HepG2 (cell line): ENCODE data around the gene SYNDIG1. TPM values are rescaled to one million over a fixed set of nuclear protein-coding genes. Genes with fewer than 3 reads are reported as not detected.
A peak's percentile ranks its signal among the peaks of the same experiment; 100 is the strongest.

ENCODE experiments used
- ATAC-seq: fragments of 200-7000 bp; cut with Tn5 transposase; 3 replicates; pipeline ENCODE4 v1.9.1; 2020; ENCODE audit warnings: mild to moderate bottlenecking, moderate library complexity
- BruUV-seq: library from RNA; stranded (reverse); fragments of 400-500 nt; replicated peaks from 2 replicates; lab custom pipeline; 2021; lab: Mats Ljungman, UMichigan
- CTCF ChIA-PET: fragments of 300-600 bp; formaldehyde crosslinking; extraction: SDS; loops from one replicate; lab custom pipeline; 2021; ENCODE audit warnings: low total read pairs, inconsistent platforms, low intra/inter-chr PET ratio; lab: Yijun Ruan, JAX
- POLR2A ChIA-PET: fragments of 350-600 bp; sonication (Branson Sonifier 250); formaldehyde crosslinking; loops from one replicate; lab custom pipeline; 2020; ENCODE audit warnings: antibody characterized with exemption, inconsistent platforms; lab: Yijun Ruan, JAX
- DNase-seq: peaks from one replicate; pipeline ENCODE4 v3.0.0-alpha.2; 2015; ENCODE audit warnings: low spot score
- FAIRE-seq: peaks from 3 replicates; lab custom pipeline; 2011; peaks lifted over from hg19 to GRCh38; lab: Jason Lieb, UNC
- H2AFZ ChIP-seq: one replicate; pipeline ENCODE4 v1.6.1; 2011; ENCODE audit warnings: low read length, inconsistent platforms
- H3K27ac ChIP-seq: fragments of 300-600 bp; 3 replicates; pipeline ENCODE4 v1.8.0; 2011; ENCODE audit warnings: mixed run types, mild to moderate bottlenecking, mixed read lengths, low read length, inconsistent platforms; ENCODE audit not compliant: insufficient read depth; ENCODE audit errors: extremely low read length
- H3K27me3 ChIP-seq, 2 experiments: fragments of 200-600 bp in 1 of 2; 2 replicates in 1 of 2; 3 replicates in 1 of 2; pipeline versions ENCODE4 v1.6.0 to v1.8.0; 2011; ENCODE audit warnings: low read length in 2 of 2, mild to moderate bottlenecking in 2 of 2, moderate library complexity in 2 of 2, inconsistent platforms in 1 of 2; ENCODE audit not compliant: insufficient read depth in 2 of 2, control insufficient read depth in 1 of 2
- H3K36me3 ChIP-seq, 2 experiments: fragments of 200-600 bp in 1 of 2; replicated peaks in 1 of 2; 2 replicates in 1 of 2; 3 replicates in 1 of 2; pipeline versions ENCODE4 v1.5.1 to v1.8.0; 2011; ENCODE audit warnings: low read length in 2 of 2, inconsistent platforms in 1 of 2; ENCODE audit not compliant: insufficient read depth in 2 of 2, control insufficient read depth in 1 of 2
- H3K4me1 ChIP-seq: 2 replicates; pipeline ENCODE4 v1.5.1; 2012; ENCODE audit warnings: low read length, inconsistent platforms; ENCODE audit not compliant: insufficient read depth
- H3K4me2 ChIP-seq: 2 replicates; pipeline ENCODE4 v1.6.0; 2011; ENCODE audit warnings: low read depth, low read length, inconsistent platforms
- H3K4me3 ChIP-seq, 3 experiments: fragments of 200-600 bp in 1 of 3; sonication (generic), shearing (Covaris generic) in 1 of 3; replicated peaks in 1 of 3; 2 replicates each; pipeline ENCODE4 v1.5.1; 2011 to 2016; ENCODE audit warnings: low read length in 3 of 3, inconsistent platforms in 2 of 3, low read depth in 2 of 3, mild to moderate bottlenecking in 2 of 3, control low read depth in 1 of 3, mixed read lengths in 1 of 3; ENCODE audit not compliant: insufficient read depth in 1 of 3
- H3K79me2 ChIP-seq: one replicate; pipeline ENCODE4 v1.6.1; 2011; ENCODE audit warnings: low read length, inconsistent platforms; ENCODE audit not compliant: insufficient read depth
- H3K9ac ChIP-seq: 2 replicates; pipeline ENCODE4 v1.6.0; 2011; ENCODE audit warnings: mild to moderate bottlenecking, low read depth, low read length, inconsistent platforms; ENCODE audit not compliant: insufficient read depth
- H3K9me3 ChIP-seq: 2 replicates; pipeline ENCODE4 v1.5.1; 2012; ENCODE audit warnings: mild to moderate bottlenecking, low read length
- H4K20me1 ChIP-seq: 2 replicates; pipeline ENCODE4 v1.6.0; 2011; ENCODE audit warnings: inconsistent platforms, mild to moderate bottlenecking, low read length, moderate library complexity; ENCODE audit not compliant: insufficient read depth
- MIER2 ChIP-seq: IDR thresholded peaks from 2 replicates; pipeline ENCODE4 v1.6.1; 2016; ENCODE audit warnings: missing biosample characterization, missing genetic modification reagents
- RAD51 ChIP-seq: fragments of 450-650 bp; IDR thresholded peaks from 2 replicates; pipeline ENCODE4 v1.6.1; 2016; ENCODE audit warnings: borderline replicate concordance
- REST ChIP-seq, 2 experiments: IDR thresholded peaks; 2 replicates each; pipeline ENCODE4 v1.6.1; 2011 to 2012; ENCODE audit warnings: low read length in 2 of 2, borderline replicate concordance in 1 of 2, low read depth in 1 of 2, mild to moderate bottlenecking in 1 of 2, moderate library complexity in 1 of 2
- ZBTB33 ChIP-seq: sonication (generic); formaldehyde crosslinking; IDR thresholded peaks from 2 replicates; pipeline ENCODE4 v1.4.0; 2020; ENCODE audit warnings: missing genetic modification reagents
- ZNF337 ChIP-seq: sonication (generic); formaldehyde crosslinking; IDR thresholded peaks from 2 replicates; pipeline ENCODE4 v1.5.1; 2020; ENCODE audit warnings: missing genetic modification reagents, low read depth, mild to moderate bottlenecking, borderline replicate concordance
- ZNF567 ChIP-seq: sonication (generic); formaldehyde crosslinking; IDR thresholded peaks from 2 replicates; pipeline ENCODE4 v1.8.1; 2023; ENCODE audit warnings: mild to moderate bottlenecking, missing genetic modification reagents, borderline replicate concordance
- ZNF839 ChIP-seq: sonication (generic); formaldehyde crosslinking; IDR thresholded peaks from 2 replicates; pipeline ENCODE4 v1.4.0; 2020; ENCODE audit warnings: missing genetic modification reagents, mild to moderate bottlenecking, borderline replicate concordance
- WGBS: methylation state at CpG from one replicate; pipeline ENCODE4 v1.1.6; 2017; ENCODE audit warnings: low lambda C conversion rate; 5-methylcytosine and 5-hydroxymethylcytosine counted together
- in situ Hi-C: cut with HindIII; loops from 2 replicates; pipeline ENCODE4 v1.10.0; 2017; ENCODE audit warnings: low pct_unique_long_range_greater_than_20kb; ENCODE audit not compliant: extremely low pct_ligation_motif_present
- intact Hi-C: fragments of 100-400 bp; cut with micrococcal nuclease; formaldehyde crosslinking; loops from one replicate; pipeline ENCODE4 v1.10.0; 2022; ENCODE audit not compliant: unreplicated experiment
- polyA plus RNA-seq, 8 experiments: library from polyadenylated mRNA; depleted of rRNA in 3 of 8; stranded (reverse) in 7 of 8; unstranded in 1 of 8; fragments of >200 nt; fragmentation: Illumina TruSeq in 4 of 8; extraction: Trizol in 4 of 8; gene quantifications; 2 replicates each; pipeline versions ENCODE4 v1.2.1 to v1.2.3, GENCODE V29; 2011 to 2016; ENCODE audit warnings: low read depth in 4 of 8, missing spikeins in 1 of 8, mixed read lengths in 1 of 8; ENCODE audit not compliant: insufficient read depth in 1 of 8
- total RNA-seq, 5 experiments: library from RNA; depleted of rRNA; stranded (reverse); fragments of >200 nt; fragmentation: Illumina TruSeq; extraction: Trizol; gene quantifications; 2 replicates each; pipeline ENCODE4 v1.2.3, GENCODE V29; 2016; ENCODE audit warnings: low read depth in 1 of 5

SYNDIG1 gene
- total and polyA plus RNA-seq, 2 of the 13 experiments (the other 11 are each of a cell fraction or from before 2014, with no cell fraction given) = not detected

GRCh38 chr20:24577271-24577909 is 108.0 kb downstream of the SYNDIG1 start:
- Histone ChIP-seq H3K4me3 (no peak overlapping the region), H3K9ac (no peak overlapping the region), H3K4me2 (no peak overlapping the region), H3K4me1 (no peaks in the 10 kb centered on the region), H3K36me3 (no peaks in the 10 kb centered on the region), H3K9me3 (no peaks in the 10 kb centered on the region), H2AFZ (no peak overlapping the region), H4K20me1 (no peaks in the 10 kb centered on the region), H3K79me2 (no peaks in the 10 kb centered on the region), H3K27ac (no peak overlapping the region), H3K27me3 (no peaks in the 10 kb centered on the region; a peak in 1 of 5 replicates)
- BruUV-seq = no TSS peak
- TF ChIP-seq RAD51 (no peak), ZNF337 (no peak), REST (IDR thresholded peaks at IDR 0.05; ENCODE audit: borderline replicate concordance in 1 of 2, low read depth in 1 of 2, low read length in 2 of 2) (peak; percentile 59 to 90), ZNF839 (no peak), ZBTB33 (no peak), ZNF567 (CRISPR knock-in tag) (no peak), MIER2 (peak; percentile 88; the same call in 1 of the 2 replicates)
- ChIA-PET POLR2A (no interaction called here), CTCF (no interaction called here)
- intact Hi-C loops = no loop called here
- DNase-seq (no peak), FAIRE-seq (no peak), ATAC-seq (no peak)
- 8% methylated on average over 10 of the region's 10 CpGs for whole genome bisulfite sequencing
- in situ Hi-C loops = loop anchor here (10.0 kb wide), 1 partner anchor 57 kb away; no protein-coding TSS in a partner anchor
